Skeletal muscle cell (primary cell): ENCODE data around the gene LIPG.
"Not testable (repeated sequence)": the region's sequence is repeated elsewhere in the genome, so short reads cannot be mapped to it uniquely, and the experiment has no call there.

Source experiments
- DNase-seq: peaks from one replicate; pipeline ENCODE4 v3.0.0-alpha.2; 2010; ENCODE audit warnings: low read depth
- H3K4me3 ChIP-seq: 2 replicates; pipeline ENCODE4 v1.5.1; 2011; ENCODE audit warnings: low read depth, mild to moderate bottlenecking, control low read depth, low read length, moderate library complexity

The LIPG gene

DNA sequence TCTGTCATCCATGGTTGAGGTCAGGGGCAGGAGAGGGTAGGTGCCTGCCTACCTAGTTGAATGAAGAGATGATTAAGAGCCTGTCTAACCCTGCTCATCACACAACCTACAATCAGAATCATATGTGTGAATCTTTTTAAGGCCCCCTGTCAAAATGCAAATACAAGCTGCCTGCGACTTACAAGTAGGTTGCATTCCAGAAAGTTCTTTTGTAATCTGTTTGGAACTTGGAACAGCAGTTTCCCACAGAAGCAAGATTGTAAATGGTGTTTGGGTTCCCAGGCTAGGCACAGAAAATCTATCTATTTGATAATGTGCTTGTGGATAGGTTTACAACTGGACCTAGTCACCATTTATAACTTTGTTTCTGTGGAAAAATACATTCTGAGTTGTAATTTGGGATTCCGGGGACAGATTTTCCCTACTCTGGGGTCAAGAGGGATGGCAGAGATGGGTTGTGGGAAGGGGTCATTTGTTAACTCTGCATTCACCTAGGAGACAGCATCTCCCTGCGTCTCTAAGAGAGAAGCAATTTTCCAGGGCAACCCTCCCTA, 4.4 kb downstream of the LIPG start:
- no peak for DNase-seq
- no peak overlapping the region for H3K4me3 ChIP-seq

DNA sequence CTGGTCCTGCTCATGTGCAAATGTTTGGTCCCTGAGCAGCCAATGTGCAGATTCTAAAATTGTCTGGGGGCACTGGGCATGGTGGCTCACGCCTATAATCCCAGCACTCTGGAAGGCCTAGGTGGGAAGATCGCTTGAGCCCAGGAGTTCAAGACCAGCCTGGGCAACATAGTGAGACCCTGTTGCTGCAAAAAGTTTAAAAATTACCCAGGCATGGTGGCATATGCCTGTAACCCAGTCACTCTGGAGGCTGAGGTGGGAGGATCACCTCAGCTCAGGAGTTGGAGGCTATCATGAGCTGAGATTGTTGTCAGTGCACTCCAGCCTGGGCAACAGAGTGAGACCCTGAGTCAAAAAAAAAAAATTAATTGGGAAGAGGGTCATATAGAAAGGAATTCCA, 5.1 kb downstream of the LIPG start:
- DNase-seq: no peak
- H3K4me3 ChIP-seq: no peak overlapping the region

DNA sequence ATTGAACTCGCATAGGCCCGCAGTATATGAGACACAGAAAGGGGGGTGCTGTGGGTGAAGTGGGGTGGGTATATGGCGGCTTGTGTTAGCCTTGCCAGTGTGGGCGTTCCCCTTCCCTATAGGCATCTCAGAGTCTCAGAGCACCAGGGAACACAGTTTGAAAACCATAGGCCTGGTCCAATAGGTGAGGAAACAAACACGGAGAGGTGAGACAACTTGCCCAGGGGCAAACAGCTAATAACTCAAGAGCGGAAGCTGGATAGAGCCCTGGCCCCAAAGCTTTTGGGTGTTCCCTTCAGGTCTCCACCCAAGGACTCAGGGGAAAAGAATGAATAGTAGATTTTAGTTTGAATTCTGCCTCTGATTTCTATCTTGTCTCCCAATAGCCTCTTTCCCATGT, 7.9 kb downstream of the LIPG start:
- no peak for DNase-seq
- no peak overlapping the region for H3K4me3 ChIP-seq

DNA sequence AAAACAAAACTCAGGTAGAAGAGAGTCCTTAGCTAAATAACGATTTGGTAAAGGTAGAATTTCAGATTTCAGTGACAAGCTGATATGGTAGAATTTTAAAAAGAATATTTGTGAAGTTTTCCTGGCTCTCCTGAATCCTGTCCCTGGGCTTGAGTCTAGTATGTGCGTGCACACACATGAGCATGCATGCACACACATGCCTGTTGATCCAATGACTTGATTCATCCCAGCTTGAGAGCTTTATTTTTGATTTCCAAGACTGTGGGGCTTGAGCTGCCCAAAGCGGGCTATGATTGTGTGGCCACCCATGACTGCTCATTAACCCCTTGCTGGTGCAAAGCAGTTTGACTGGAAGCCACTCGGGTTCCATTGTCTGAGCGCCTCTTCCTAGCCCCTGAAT, 9.0 kb downstream of the LIPG start:
- H3K4me3 ChIP-seq: no peak overlapping the region
- DNase-seq: no peak

DNA sequence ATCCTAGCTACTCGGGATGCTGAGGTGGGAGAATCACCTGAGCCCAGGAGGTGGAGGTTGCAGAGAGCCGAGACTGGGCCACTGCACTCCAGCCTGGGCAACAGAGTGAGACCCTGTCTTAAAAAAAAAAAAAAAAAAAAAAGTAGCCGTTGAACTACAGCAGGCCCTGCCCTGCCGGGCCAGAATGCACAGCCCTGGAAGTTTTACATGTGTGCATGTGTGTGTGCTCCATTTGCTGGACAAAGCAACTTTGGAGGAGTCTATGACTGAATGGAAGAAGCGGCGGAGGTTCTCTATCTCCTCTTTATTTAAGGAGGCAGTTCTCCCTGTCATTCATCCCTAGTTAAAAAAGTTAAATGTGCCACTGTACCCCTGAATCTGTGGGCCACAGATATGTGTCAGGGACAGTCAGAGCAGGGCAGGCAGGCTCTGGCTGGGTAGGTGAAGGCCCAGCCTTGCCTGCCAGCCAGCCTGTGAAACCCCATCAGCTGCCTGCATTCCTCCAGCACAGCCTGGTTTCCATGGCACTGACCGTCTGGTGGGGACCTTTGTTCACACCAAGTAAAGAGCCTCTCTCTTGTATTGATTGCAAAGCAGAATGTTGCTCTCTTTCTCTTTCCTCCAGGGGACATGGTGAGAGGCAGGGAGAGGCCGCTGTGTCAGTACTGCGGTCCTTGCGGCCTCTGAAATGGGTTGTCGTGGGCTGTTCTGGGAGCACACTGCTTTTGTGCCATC, 10.9 kb downstream of the LIPG start:
- DNase-seq: no peak
- H3K4me3 ChIP-seq: no peak overlapping the region

DNA sequence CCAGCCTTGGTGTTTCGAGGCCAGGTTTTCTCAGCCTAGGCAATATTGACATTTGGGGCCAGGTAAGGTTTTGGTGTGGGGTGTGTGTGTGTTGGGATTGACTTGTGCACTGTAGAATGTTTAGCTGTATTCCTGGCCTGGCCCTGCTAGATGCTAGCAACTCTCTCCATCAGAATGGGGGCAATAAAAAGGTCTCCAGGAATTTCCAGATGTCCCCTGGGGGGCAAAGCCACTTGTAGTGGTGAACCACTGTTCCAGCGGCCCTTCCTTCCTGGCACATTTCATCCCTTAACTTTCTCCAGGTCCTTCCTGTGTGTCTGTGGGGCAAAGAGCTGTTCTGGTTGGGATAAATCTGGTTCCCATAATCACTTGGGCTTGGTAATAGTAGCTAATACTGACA, 12.0 kb downstream of the LIPG start:
- DNase-seq: no peak

DNA sequence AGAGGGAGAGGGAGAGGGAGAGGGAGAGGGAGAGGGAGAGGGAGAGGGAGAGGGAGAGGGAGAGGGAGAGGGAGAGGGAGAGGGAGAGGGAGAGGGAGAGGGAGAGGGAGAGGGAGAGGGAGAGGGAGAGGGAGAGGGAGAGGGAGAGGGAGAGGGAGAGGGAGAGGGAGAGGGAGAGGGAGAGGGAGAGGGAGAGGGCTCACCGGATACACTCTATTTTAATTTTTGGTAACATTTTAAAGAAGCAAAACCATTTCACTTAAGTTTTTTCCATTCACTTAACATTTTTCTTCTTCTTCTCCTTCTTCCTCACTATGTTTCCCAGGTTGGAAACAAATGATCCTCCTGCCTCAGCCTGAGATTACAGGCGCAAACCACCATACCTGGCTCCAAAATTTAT, 17.2 kb downstream of the LIPG start:
- not testable (repeated sequence) for DNase-seq

More for the DNA sequence above, 12.0 kb downstream of the LIPG start:
- H3K4me3 ChIP-seq: no peak overlapping the region

DNA sequence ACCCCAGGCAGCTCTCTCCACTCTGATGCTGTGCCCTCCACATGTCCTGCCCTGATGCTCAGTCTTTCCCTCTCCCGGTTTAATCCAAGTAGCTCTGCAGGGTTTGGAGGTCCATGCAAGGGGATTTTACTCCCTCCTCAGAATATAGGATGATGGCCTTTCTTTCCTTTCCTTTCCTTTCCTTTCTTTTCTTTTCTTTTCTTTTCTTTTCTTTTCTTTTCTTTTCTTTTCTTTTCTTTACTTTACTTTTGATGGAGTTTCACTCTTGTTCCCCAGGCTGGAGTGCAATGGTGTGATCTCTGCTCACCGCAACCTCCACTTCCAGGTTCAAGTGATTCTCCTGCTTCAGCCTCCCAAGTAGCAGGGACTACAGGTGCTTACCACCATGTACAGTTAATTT, 17.7 kb downstream of the LIPG start:
- H3K4me3 ChIP-seq, DNase-seq: not testable (repeated sequence)

More for the DNA sequence above, 17.2 kb downstream of the LIPG start:
- H3K4me3 ChIP-seq: not testable (repeated sequence)

DNA sequence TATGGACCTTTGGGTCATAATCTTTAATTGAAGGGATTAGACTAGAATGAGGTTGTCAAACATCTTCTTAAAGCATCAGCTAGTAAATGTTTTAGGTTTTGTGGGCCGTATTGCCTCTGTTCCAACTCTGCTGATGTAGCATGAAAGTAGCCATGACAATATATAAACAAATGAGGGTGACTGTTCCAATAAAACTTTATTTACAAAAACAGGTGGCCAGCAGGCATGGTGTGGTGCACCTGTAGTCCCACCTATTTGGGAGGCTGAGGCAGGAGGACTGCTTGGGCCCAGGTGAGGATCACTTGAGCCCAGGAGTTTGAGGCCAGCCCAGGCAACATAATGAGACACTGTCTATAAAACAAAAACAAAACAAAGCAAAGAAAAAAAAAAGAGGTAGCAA, 18.4 kb downstream of the LIPG start:
- no peak overlapping the region for H3K4me3 ChIP-seq
- DNase-seq: no peak

DNA sequence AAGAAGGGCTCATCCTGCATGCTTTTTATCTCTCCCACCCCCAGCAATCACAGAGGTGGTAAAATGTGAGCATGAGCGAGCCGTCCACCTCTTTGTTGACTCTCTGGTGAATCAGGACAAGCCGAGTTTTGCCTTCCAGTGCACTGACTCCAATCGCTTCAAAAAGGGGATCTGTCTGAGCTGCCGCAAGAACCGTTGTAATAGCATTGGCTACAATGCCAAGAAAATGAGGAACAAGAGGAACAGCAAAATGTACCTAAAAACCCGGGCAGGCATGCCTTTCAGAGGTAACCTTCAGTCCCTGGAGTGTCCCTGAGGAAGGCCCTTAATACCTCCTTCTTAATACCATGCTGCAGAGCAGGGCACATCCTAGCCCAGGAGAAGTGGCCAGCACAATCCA, 19.5 kb downstream of the LIPG start:
- no peak overlapping the region for H3K4me3 ChIP-seq
- no peak for DNase-seq

DNA sequence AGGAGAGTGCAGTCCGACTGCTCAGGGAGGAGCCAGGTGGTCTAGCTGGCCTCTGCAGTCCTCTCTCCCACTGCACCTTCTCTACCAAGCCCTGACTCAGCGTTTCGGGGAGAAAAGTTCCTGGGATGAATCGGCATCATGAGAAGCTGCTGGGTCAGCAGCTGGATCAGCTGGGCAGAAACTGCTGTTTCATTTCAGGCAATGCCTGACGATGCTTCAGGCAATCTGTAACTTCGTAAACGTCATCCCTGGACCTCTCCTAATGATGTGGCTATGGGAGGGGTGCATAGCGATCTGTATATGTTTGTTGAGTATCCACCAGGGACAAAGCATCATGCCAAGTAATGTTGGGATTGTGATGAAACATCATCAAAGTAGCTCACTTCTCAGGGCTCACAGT, 20.7 kb downstream of the LIPG start:
- peak; percentile 60 for DNase-seq
- H3K4me3 ChIP-seq: no peak overlapping the region

DNA sequence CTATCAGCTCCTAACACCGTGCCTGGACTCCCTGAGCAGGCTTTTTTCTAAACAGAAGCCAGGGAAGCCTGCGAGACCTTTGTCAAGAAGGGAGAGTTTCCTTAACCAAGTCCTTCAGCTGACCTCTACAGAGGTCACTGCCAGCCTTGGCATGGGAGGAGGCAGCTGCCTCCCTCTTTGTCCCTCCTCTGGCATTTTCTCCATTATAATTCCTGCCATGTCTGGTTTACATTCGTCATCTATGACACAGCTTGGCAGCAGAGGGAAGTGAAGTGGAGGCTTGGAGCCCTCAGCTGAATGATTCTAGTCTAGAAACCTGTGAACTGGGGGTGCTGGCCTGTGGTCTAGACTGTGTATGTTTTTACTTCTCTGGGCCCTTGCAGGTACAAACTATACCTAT, 22.5 kb downstream of the LIPG start:
- DNase-seq: no peak

DNA sequence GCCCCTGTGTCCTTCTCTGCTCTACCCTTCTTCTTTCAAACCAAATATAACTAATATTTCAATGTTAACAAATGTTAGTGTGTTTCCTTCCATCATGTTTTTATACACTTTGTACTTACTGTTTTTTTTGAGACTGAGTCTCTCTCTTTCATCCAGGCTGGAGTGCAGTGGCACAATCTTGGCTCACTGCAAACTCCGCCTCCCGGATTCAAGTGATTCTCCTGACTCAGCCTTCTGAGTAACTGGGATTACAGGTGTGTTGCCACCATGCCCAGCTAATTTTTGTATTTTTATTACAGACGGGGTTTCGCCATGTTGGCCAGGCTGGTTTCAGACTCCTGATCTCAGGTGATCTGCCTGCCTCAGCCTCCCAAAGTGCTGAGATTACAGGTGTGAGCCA, 23.1 kb downstream of the LIPG start:
- not testable (repeated sequence) for DNase-seq, H3K4me3 ChIP-seq

More for the DNA sequence above, 22.5 kb downstream of the LIPG start:
- H3K4me3 ChIP-seq: no peak overlapping the region

DNA sequence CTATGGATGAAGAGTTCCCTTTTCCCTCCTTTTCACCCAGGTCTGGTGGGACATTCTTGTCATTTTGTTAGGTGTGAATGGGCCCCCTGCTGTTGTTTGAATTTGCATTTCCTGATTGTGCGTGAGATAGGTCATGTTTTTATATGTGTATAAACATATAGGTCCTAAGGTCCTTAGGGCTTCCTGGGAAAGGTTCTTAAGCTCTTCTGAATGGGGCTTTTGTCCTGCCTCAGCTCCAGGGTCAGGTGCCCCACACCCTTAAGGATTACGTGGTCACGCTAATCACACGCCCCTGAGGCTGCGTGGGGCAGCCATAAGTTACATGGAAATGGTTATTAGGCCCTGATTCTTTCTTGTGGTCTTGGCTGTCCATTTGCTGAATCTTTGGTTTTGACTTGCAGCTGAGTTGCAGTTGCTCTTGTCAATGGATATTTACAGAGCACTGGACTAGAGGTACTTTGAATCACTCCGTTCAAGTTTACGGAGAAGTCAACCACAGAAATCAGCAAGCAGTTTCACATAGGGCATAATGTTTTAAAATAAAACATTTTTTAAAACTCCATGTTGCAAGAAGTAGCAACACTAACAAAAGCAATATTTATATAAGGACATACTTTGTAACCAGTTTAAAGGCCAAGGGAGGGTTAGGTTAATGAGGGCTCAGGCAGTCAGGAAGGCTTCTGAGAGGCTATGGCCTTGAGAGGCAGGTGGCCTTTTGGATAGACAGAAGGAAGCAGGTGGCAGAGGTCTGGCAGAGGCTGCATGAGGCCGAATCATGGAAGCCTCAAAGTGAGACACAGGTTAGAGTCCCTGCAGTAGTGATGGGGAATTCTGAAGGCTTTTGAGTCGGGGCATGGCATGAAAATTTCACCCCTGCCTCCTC, 24.2 kb downstream of the LIPG start:
- no peak for DNase-seq
- no peak overlapping the region for H3K4me3 ChIP-seq

DNA sequence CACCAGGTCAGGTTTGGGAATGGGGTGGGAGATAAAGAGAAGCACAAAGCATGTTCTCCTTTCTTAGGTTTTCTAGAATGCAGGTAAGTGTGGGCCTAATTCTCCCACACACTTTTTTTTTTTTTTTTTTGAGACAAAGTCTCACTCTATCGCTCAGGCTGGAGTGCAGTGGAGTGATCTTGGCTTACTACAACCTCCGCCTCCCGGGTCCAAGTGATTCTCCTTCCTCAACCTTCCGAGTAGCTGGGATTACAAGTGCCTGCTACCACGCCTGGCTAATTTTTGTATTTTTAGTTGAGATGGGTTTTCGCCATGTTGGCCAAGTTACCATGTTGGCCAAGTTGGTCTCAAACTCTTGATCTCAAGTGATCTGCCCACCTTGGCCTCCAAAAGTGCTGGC, 26.3 kb downstream of the LIPG start:
- DNase-seq: no peak
- H3K4me3 ChIP-seq: no peak overlapping the region

DNA sequence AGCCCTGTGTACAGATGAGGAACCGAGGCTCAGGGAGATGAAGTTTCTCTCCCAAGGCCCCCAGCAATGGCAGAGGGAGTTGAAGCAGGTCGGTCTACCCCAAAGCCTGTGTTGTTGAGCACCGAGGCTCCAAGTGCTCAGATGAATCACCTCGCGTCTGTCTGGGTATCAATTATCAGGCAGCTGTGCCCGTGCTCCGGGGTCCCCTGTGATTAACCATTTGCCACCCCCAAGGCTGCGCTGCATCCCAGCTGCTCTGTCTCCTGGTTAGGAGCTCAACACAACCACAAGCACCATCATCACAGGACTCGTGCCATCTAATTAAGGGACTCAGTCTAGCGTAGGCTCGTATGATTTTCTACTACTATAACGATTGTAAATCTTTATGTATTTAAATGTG, 27.1 kb downstream of the LIPG start:
- no peak for DNase-seq
- no peak overlapping the region for H3K4me3 ChIP-seq

DNA sequence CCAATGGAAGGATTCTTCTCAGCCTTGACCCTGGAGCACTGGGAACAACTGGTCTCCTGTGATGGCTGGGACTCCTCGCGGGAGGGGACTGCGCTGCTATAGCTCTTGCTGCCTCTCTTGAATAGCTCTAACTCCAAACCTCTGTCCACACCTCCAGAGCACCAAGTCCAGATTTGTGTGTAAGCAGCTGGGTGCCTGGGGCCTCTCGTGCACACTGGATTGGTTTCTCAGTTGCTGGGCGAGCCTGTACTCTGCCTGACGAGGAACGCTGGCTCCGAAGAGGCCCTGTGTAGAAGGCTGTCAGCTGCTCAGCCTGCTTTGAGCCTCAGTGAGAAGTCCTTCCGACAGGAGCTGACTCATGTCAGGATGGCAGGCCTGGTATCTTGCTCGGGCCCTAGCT, 28.8 kb downstream of the LIPG start:
- no peak for DNase-seq
- no peak overlapping the region for H3K4me3 ChIP-seq

DNA sequence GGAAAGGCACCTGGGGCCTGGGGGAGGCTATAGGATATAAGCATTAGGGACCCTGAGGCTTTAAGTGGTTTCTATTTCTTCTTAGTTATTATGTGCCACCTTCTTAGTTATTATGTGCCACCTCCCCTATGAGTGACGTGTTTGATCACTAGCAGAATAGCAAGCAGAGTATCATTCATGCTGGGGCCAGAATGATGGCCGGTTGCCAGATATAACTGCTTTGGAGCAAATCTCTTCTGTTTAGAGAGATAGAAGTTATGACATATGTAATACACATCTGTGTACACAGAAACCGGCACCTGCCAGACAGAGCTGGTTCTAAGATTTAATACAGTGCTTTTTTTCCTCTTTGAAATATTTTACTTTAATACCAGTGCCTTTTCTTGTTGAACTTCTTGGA, 29.4 kb downstream of the LIPG start:
- no peak for DNase-seq
- no peak overlapping the region for H3K4me3 ChIP-seq

DNA sequence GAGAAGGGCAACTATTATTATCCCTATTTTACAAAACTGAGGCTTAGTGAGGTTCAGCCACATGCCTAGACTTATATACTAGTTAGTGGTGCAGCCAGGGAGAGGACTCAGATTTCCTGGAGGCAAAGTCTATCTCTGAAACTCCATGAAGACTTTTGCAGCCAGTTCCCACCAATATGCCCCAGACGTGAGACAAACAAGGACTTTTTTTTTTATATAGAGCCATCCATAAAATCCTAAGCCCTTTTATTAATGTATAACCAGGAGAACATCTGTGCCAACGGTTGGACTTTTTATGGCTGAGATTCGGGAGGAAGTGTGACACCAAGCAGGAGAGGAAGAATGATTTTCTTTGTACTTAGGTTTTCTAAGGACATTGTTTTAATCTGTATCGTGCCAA, 29.9 kb downstream of the LIPG start:
- H3K4me3 ChIP-seq: no peak overlapping the region
- no peak for DNase-seq

DNA sequence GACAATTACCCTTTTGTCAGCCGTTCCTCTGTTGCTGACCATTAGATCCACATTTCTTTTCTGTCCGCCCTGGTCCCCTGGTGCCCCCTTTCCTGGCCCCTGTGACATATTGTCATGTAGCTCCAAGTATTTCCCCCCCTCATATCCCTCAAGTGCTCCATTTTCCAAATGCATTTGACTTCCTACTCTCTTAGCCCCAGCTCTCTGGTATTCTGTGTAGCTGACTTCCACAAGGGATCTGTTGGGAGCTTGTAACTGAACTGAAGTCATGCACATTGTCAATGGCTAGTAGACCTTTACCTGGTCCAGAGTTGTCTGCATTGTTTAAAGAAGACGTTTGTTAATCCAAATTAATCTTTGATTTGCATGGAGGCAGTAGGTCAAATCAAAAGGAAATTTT, 34.8 kb downstream of the LIPG start:
- H3K4me3 ChIP-seq: no peak overlapping the region
- DNase-seq: no peak
